Keratinocyte (primary cell): ENCODE data around the gene ZC3H18. TPM values are rescaled to one million over a fixed set of nuclear protein-coding genes. Genes with fewer than 3 reads are reported as not detected.

Source experiments
- DNase-seq: peaks from one replicate; pipeline ENCODE4 v3.0.0-alpha.2; 2011; ENCODE audit warnings: low read depth, missing footprints, low spot score
- FAIRE-seq: peaks from 2 replicates; lab custom pipeline; 2011; peaks lifted over from hg19 to GRCh38; lab: Jason Lieb, UNC
- H2AFZ ChIP-seq: 2 replicates; pipeline ENCODE4 v1.6.0; 2012; ENCODE audit warnings: low read length, control low read depth, inconsistent platforms; ENCODE audit not compliant: control insufficient read depth
- H3K27ac ChIP-seq: 2 replicates; pipeline ENCODE4 v1.5.1; 2011; ENCODE audit warnings: low read length; ENCODE audit not compliant: control insufficient read depth, insufficient read depth
- H3K27me3 ChIP-seq: 3 replicates; pipeline ENCODE4 v1.6.0; 2011; ENCODE audit warnings: low read length; ENCODE audit not compliant: control insufficient read depth, insufficient read depth; ENCODE audit errors: extremely low read depth
- H3K36me3 ChIP-seq, 2 experiments: 2 replicates in 1 of 2; 3 replicates in 1 of 2; pipeline ENCODE4 v1.5.1; 2011; ENCODE audit warnings: low read length in 2 of 2, mild to moderate bottlenecking in 1 of 2; ENCODE audit not compliant: control insufficient read depth in 2 of 2, insufficient read depth in 2 of 2; ENCODE audit errors: extremely low read depth in 1 of 2
- H3K4me1 ChIP-seq: 3 replicates; pipeline ENCODE4 v1.5.1; 2011; ENCODE audit warnings: low read length; ENCODE audit not compliant: control insufficient read depth, insufficient read depth; ENCODE audit errors: extremely low read depth
- H3K4me2 ChIP-seq: 3 replicates; pipeline ENCODE4 v1.6.0; 2011; ENCODE audit warnings: low read depth, low read length; ENCODE audit not compliant: control insufficient read depth, insufficient read depth; ENCODE audit errors: extremely low read depth
- H3K4me3 ChIP-seq, 3 experiments: fragments of 200-600 bp in 1 of 3; sonication (generic) in 1 of 3; 2 replicates in 2 of 3; 3 replicates in 1 of 3; pipeline ENCODE4 v1.5.1; 2011 to 2016; ENCODE audit warnings: low read length in 3 of 3, mild to moderate bottlenecking in 3 of 3, control low read depth in 2 of 3, inconsistent platforms in 1 of 3, low read depth in 1 of 3, mixed read lengths in 1 of 3, mixed run types in 1 of 3, moderate library complexity in 1 of 3; ENCODE audit not compliant: control insufficient read depth in 2 of 3, insufficient read depth in 2 of 3; ENCODE audit errors: extremely low read depth in 1 of 3
- H3K79me2 ChIP-seq: 2 replicates; pipeline ENCODE4 v1.6.0; 2012; ENCODE audit warnings: low read length; ENCODE audit not compliant: control insufficient read depth, insufficient read depth
- H3K9ac ChIP-seq: 3 replicates; pipeline ENCODE4 v1.6.0; 2011; ENCODE audit warnings: low read length; ENCODE audit not compliant: control insufficient read depth, insufficient read depth; ENCODE audit errors: extremely low read depth
- H3K9me1 ChIP-seq: 3 replicates; pipeline ENCODE4 v1.6.0; 2011; ENCODE audit warnings: low read length; ENCODE audit not compliant: control insufficient read depth, insufficient read depth; ENCODE audit errors: extremely low read depth
- H3K9me3 ChIP-seq: 2 replicates; pipeline ENCODE4 v1.5.1; 2012; ENCODE audit warnings: low read depth, low read length; ENCODE audit not compliant: control insufficient read depth
- H4K20me1 ChIP-seq: 3 replicates; pipeline ENCODE4 v1.6.0; 2011; ENCODE audit warnings: low read length; ENCODE audit not compliant: control insufficient read depth, insufficient read depth; ENCODE audit errors: extremely low read depth
- EZH2 ChIP-seq: IDR thresholded peaks from one replicate; pipeline ENCODE4 v1.6.1; 2012; ENCODE audit warnings: inconsistent platforms, mild to moderate bottlenecking, low read length, moderate library complexity
- dilution Hi-C: fragments of 300-500 bp; cut with MboI; formaldehyde crosslinking; loops from one replicate; pipeline ENCODE4 v1.7.0; 2020; ENCODE audit warnings: low sequenced_read_pairs; ENCODE audit not compliant: extremely low pct_ligation_motif_present
- polyA plus RNA-seq, 5 experiments: library from polyadenylated mRNA; depleted of rRNA in 3 of 5; stranded (reverse) in 3 of 5; stranded (forward) in 1 of 5; unstranded in 1 of 5; fragments of >200 nt; gene quantifications; 1 replicate in 1 of 5; 2 replicates in 3 of 5; 3 replicates in 1 of 5; pipeline versions ENCODE4 v1.2.1 to v1.2.3, GENCODE V29; 2011 to 2012; ENCODE audit warnings: missing spikeins in 2 of 5, low read depth in 1 of 5, low replicate concordance in 1 of 5
- TF ChIP-seq, protein P1 (sequence below), 3 experiments: IDR thresholded peaks in 1 of 3; conservative IDR thresholded peaks in 1 of 3; optimal IDR thresholded peaks in 1 of 3; 2 replicates in 2 of 3; 3 replicates in 1 of 3; pipeline versions ENCODE3 to v1.5.1; 2011; ENCODE audit warnings: low read length in 3 of 3, mild to moderate bottlenecking in 3 of 3, moderate library complexity in 2 of 3, control low read depth in 1 of 3, inconsistent platforms in 1 of 3; ENCODE audit not compliant: insufficient read depth in 2 of 3; ENCODE audit errors: extremely low read depth in 1 of 3

Gene ZC3H18
- polyA plus RNA-seq, 1 donor (not counting 4 experiments of a cell fraction or from before 2014, with no cell fraction given), result 7.5 TPM

DNA sequence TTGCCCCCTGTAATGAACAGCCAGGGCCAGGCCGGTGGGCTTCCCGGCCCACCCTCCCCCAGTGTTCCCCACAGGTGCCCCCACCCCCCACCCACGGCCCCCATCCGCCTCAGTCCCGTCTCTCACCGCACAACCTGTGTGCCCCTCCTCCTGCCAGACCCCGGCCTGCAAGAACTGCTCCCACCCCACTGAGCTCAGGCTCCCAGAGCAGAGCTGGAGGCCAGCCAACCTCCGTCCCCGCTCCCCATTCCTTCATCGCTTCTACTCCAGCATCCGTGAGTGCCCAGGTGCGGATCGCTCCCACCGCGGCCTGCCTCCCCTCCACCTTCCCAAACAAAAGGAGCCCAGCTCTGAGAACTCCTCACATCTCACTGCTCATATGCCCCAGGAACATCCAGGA lies 88.5 kb downstream of the ZC3H18 start:
- Histone ChIP-seq H3K4me1 (peaks cover 8% of the 10 kb centered on the region), H3K4me2 (no peak overlapping the region), H3K9me3 (no peaks in the 10 kb centered on the region), H4K20me1 (peaks cover 22% of the 10 kb centered on the region), H3K4me3 (no peak overlapping the region), H3K27me3 (no peaks in the 10 kb centered on the region), H3K9me1 (no peaks in the 10 kb centered on the region), H3K36me3 (peaks cover 35 to 42% of the 10 kb centered on the region in 2 experiments), H2AFZ (no peak overlapping the region), H3K79me2 (peaks cover 63% of the 10 kb centered on the region), H3K27ac (no peak overlapping the region), H3K9ac (no peak overlapping the region)
- dilution Hi-C loops, result loop anchor here (25.0 kb wide), 1 partner anchor 104 kb away; no protein-coding TSS in a partner anchor
- TF ChIP-seq, protein P1, sequence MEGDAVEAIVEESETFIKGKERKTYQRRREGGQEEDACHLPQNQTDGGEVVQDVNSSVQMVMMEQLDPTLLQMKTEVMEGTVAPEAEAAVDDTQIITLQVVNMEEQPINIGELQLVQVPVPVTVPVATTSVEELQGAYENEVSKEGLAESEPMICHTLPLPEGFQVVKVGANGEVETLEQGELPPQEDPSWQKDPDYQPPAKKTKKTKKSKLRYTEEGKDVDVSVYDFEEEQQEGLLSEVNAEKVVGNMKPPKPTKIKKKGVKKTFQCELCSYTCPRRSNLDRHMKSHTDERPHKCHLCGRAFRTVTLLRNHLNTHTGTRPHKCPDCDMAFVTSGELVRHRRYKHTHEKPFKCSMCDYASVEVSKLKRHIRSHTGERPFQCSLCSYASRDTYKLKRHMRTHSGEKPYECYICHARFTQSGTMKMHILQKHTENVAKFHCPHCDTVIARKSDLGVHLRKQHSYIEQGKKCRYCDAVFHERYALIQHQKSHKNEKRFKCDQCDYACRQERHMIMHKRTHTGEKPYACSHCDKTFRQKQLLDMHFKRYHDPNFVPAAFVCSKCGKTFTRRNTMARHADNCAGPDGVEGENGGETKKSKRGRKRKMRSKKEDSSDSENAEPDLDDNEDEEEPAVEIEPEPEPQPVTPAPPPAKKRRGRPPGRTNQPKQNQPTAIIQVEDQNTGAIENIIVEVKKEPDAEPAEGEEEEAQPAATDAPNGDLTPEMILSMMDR (optimal IDR thresholded peaks at IDR 0.05 in 1 of 3, IDR thresholded peaks at IDR 0.05 in 1 of 3, conservative IDR thresholded peaks at IDR 0.05 in 1 of 3; ENCODE audit: extremely low read depth in 1 of 3, insufficient read depth in 2 of 3, low read length in 3 of 3), result no peak
- no peak for TF ChIP-seq EZH2
- FAIRE-seq, result no peak
- DNase-seq, result no peak

DNA sequence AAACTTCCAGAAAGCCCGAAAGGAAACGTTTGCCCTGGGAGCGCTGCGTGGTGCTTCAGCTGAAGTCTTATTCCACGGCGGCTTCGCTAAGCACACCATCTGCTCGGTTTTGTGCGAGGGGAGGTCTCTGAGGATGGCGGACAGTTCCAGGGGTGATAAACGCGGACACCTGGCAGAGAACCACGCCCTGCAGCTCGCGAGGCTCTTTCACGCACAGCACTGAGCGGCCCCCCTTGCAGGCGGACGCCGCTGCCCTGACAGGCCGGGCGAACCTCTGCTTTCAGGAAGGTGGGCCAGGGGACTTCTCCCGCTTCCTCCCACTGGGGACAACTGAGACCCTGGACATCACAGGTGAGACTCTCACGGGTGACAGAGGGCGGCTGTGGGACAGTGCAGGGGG lies 89.0 kb downstream of the ZC3H18 start:
- no peaks in the 10 kb centered on the region for H3K27me3 ChIP-seq
- H3K9me1 ChIP-seq, result no peaks in the 10 kb centered on the region
- H3K4me1 ChIP-seq, result peaks cover 8% of the 10 kb centered on the region
- no peak overlapping the region for H3K9ac ChIP-seq
- H3K79me2 ChIP-seq, result peaks cover 67% of the 10 kb centered on the region
- H4K20me1 ChIP-seq, result peaks cover 22% of the 10 kb centered on the region
- TF ChIP-seq, protein P1 (optimal IDR thresholded peaks at IDR 0.05 in 1 of 3, IDR thresholded peaks at IDR 0.05 in 1 of 3, conservative IDR thresholded peaks at IDR 0.05 in 1 of 3; ENCODE audit: extremely low read depth in 1 of 3, insufficient read depth in 2 of 3, low read length in 3 of 3), result no peak
- FAIRE-seq (no peak), DNase-seq (no peak)
- no peak overlapping the region for H2AFZ ChIP-seq
- H3K9me3 ChIP-seq, result no peaks in the 10 kb centered on the region
- no peak overlapping the region for H3K27ac ChIP-seq
- H3K4me3 ChIP-seq, result no peak overlapping the region
- dilution Hi-C loops, result loop anchor here (25.0 kb wide), 1 partner anchor 103 kb away; no protein-coding TSS in a partner anchor
- H3K36me3 ChIP-seq, result peaks cover 32 to 38% of the 10 kb centered on the region in 2 experiments
- no peak overlapping the region for H3K4me2 ChIP-seq
